ENCODE results near the gene AARS2. TPM values are rescaled to one million over a fixed set of nuclear protein-coding genes. Genes with fewer than 3 reads are reported as not detected.

The AARS2 gene
- total RNA-seq, 1 experiment from 2014 or later = 11.6 TPM

DNA sequence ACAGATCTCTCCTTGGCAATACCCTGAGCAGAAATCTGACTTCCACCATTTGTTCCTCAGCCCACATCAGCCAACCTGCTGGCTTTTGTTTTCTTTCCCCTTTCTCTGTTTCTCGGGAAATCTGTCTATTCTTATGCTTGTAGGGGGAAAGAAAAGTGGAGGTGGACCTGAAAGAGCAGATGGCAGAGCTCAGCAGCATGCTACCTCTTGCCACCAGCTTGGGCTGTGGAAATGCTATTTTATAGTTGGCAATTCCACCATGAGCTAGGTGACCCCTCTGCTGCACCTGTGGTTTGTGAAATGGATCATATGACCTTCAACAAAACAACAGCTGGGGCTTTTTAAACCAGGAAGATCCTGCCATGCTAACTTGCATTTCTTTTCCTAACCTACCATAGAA lies 22.5 kb upstream of the AARS2 start:
- Histone ChIP-seq H3K79me2 (ENCODE audit: low read depth) (no peaks in the 10 kb centered on the region), H3K36me3 (ENCODE audit: low read depth) (no peaks in the 10 kb centered on the region), H3K4me3 (no peak overlapping the region), H3K9me3 (ENCODE audit: insufficient read depth, low read depth) (no peaks in the 10 kb centered on the region), H3F3A (ENCODE audit: insufficient read depth, low read depth) (peaks cover 13% of the 10 kb centered on the region; the same call in 1 of the 2 replicates), H4K20me1 (ENCODE audit: insufficient read depth) (no peaks in the 10 kb centered on the region), H3K4me1 (replicated peaks; ENCODE audit: insufficient read depth) (peaks cover 7% of the 10 kb centered on the region; the same call in 1 of the 2 replicates), H3K27ac (no peak overlapping the region), H3K4me2 (no peak overlapping the region), H3K27me3 (ENCODE audit: insufficient read depth, low read depth) (peaks cover 7% of the 10 kb centered on the region; the same call in 1 of the 2 replicates), H2AFZ (no peak overlapping the region), H3K9me2 (ENCODE audit: insufficient read depth) (no peaks in the 10 kb centered on the region)
- no TSS peak for BruUV-seq (replicated peaks)
- ChIA-PET CTCF (interaction anchor here (0.6 to 2.7 kb wide), 2 partner anchors 8 to 67 kb away, joined by 4 to 14 read pairs; no protein-coding TSS in a partner anchor), POLR2A (ENCODE audit: unreplicated experiment) (no interaction called here)
- intact Hi-C loops (cut with micrococcal nuclease; ENCODE audit: unreplicated experiment) = loop anchor here (5.0 kb wide), 1 partner anchor 668 kb away; no protein-coding TSS in a partner anchor
- DNase-seq = no peak
- TF ChIP-seq EZH2 (IDR thresholded peaks at IDR 0.05; ENCODE audit: low read depth) (no peak), CTCF (conservative IDR thresholded peaks at IDR 0.05) (no peak)

GRCh38 chr6:44333942-44334341 lies 20.8 kb upstream of the AARS2 start:
- H3K36me3 ChIP-seq (ENCODE audit: low read depth) = no peaks in the 10 kb centered on the region
- H3F3A ChIP-seq (ENCODE audit: insufficient read depth, low read depth) = no peaks in the 10 kb centered on the region
- intact Hi-C loops (cut with micrococcal nuclease; ENCODE audit: unreplicated experiment) = no loop called here
- no peaks in the 10 kb centered on the region for H3K9me3 ChIP-seq (ENCODE audit: insufficient read depth, low read depth)
- no TSS peak for BruUV-seq (replicated peaks)
- CTCF ChIA-PET = no interaction called here
- no peak for DNase-seq
- no peaks in the 10 kb centered on the region for H3K4me1 ChIP-seq (replicated peaks; ENCODE audit: insufficient read depth)
- H2AFZ ChIP-seq = no peak overlapping the region
- peaks cover 24% of the 10 kb centered on the region; the same call in 1 of the 2 replicates for H3K27me3 ChIP-seq (ENCODE audit: insufficient read depth, low read depth)
- H3K79me2 ChIP-seq (ENCODE audit: low read depth) = no peaks in the 10 kb centered on the region
- no peak overlapping the region for H3K4me3 ChIP-seq
- H4K20me1 ChIP-seq (ENCODE audit: insufficient read depth) = no peaks in the 10 kb centered on the region
- POLR2A ChIA-PET (ENCODE audit: unreplicated experiment) = no interaction called here
- H3K27ac ChIP-seq = no peak overlapping the region
- TF ChIP-seq CTCF (conservative IDR thresholded peaks at IDR 0.05) (no peak), EZH2 (IDR thresholded peaks at IDR 0.05; ENCODE audit: low read depth) (no peak)
- H3K9me2 ChIP-seq (ENCODE audit: insufficient read depth) = no peaks in the 10 kb centered on the region
- no peak overlapping the region for H3K4me2 ChIP-seq

DNA sequence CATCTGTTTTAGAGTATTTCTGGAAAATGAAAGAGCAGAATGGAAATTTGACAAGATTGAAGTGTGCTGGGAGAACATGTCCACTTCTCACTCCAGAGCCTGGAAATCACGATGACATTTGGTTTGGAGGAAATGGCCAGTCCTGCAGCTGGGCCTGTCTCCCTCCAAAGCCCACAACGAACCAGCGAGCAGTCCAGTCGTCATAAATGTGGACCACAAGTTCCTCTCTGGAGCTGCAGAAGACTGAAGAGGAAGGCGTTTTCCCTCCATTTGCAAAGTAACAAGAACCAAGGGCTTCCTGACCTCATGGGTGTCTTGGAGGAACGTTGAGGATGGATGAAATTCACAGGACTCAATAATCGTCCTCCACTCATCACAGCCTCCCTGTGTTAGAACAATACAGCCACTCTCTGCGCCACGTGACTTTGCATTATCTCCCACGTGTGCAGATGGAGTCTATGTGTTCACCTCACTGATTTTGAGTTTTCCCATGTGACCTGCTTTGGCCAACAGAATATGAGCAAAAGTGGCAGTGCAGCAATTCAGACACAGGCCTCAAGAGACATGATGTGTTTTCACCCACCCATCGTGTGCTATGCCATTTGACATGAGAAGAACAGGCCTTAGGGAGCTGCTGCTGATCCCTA lies 20.2 kb upstream of the AARS2 start:
- H3K4me2 ChIP-seq = no peak overlapping the region
- TF ChIP-seq CTCF (conservative IDR thresholded peaks at IDR 0.05) (no peak), EZH2 (IDR thresholded peaks at IDR 0.05; ENCODE audit: low read depth) (no peak)
- no peak overlapping the region for H2AFZ ChIP-seq
- H4K20me1 ChIP-seq (ENCODE audit: insufficient read depth) = no peaks in the 10 kb centered on the region
- H3K9me3 ChIP-seq (ENCODE audit: insufficient read depth, low read depth) = no peaks in the 10 kb centered on the region
- no peaks in the 10 kb centered on the region for H3K36me3 ChIP-seq (ENCODE audit: low read depth)
- no peak overlapping the region for H3K4me3 ChIP-seq
- ChIA-PET POLR2A (ENCODE audit: unreplicated experiment) (interaction anchor here (0.6 kb wide), 1 partner anchor 264 kb away, joined by 3 read pairs; no protein-coding TSS in a partner anchor), CTCF (no interaction called here)
- H3K79me2 ChIP-seq (ENCODE audit: low read depth) = no peaks in the 10 kb centered on the region
- H3K9me2 ChIP-seq (ENCODE audit: insufficient read depth) = no peaks in the 10 kb centered on the region
- no peaks in the 10 kb centered on the region for H3F3A ChIP-seq (ENCODE audit: insufficient read depth, low read depth)
- H3K27ac ChIP-seq = no peak overlapping the region
- H3K27me3 ChIP-seq (ENCODE audit: insufficient read depth, low read depth) = peaks cover 26% of the 10 kb centered on the region; the same call in 1 of the 2 replicates
- intact Hi-C loops (cut with micrococcal nuclease; ENCODE audit: unreplicated experiment) = no loop called here
- no peak for DNase-seq
- H3K4me1 ChIP-seq (replicated peaks; ENCODE audit: insufficient read depth) = no peaks in the 10 kb centered on the region
- no TSS peak for BruUV-seq (replicated peaks)
